ENCODE data around the gene PRDM16.

PRDM16 gene

GRCh38 chr1:3459940-3460671 lies 391.1 kb downstream of the PRDM16 start:
- no peak overlapping the region for H3K4me3 ChIP-seq (ENCODE audit: low read depth, low read length)
- no peak for TF ChIP-seq CTCF (IDR thresholded peaks at IDR 0.05; ENCODE audit: low read depth, low read length, missing control alignments)
- no peak for DNase-seq (ENCODE audit: low read depth)

- TF ChIP-seq CTCF (IDR thresholded peaks at IDR 0.05; ENCODE audit: low read depth, low read length, missing control alignments): no peak
- no peak overlapping the region for H3K4me3 ChIP-seq (ENCODE audit: low read depth, low read length)
- no peak for DNase-seq (ENCODE audit: low read depth)
These were observed 391.7 kb downstream of the PRDM16 start for GRCh38 chr1:3460672-3461131.

- DNase-seq (ENCODE audit: low read depth): no peak
- no peak for TF ChIP-seq CTCF (IDR thresholded peaks at IDR 0.05; ENCODE audit: low read depth, low read length, missing control alignments)
- H3K4me3 ChIP-seq (ENCODE audit: low read depth, low read length): no peak overlapping the region
These were observed 392.4 kb downstream of the PRDM16 start for GRCh38 chr1:3461238-3461933.

- TF ChIP-seq CTCF (IDR thresholded peaks at IDR 0.05; ENCODE audit: low read depth, low read length, missing control alignments): no peak
- DNase-seq (ENCODE audit: low read depth): no peak
These were observed 392.9 kb downstream of the PRDM16 start for GRCh38 chr1:3461934-3462275.

GRCh38 chr1:3462356-3463012 lies 393.5 kb downstream of the PRDM16 start:
- TF ChIP-seq CTCF (IDR thresholded peaks at IDR 0.05; ENCODE audit: low read depth, low read length, missing control alignments): no peak
- DNase-seq (ENCODE audit: low read depth): no peak
- H3K4me3 ChIP-seq (ENCODE audit: low read depth, low read length): no peak overlapping the region

More at GRCh38 chr1:3461934-3462275, 392.9 kb downstream of the PRDM16 start:
- no peak overlapping the region for H3K4me3 ChIP-seq (ENCODE audit: low read depth, low read length)

GRCh38 chr1:3463013-3463385 lies 394.0 kb downstream of the PRDM16 start:
- DNase-seq (ENCODE audit: low read depth): no peak
- TF ChIP-seq CTCF (IDR thresholded peaks at IDR 0.05; ENCODE audit: low read depth, low read length, missing control alignments): no peak
- no peak overlapping the region for H3K4me3 ChIP-seq (ENCODE audit: low read depth, low read length)
